HG02981 (cell line): ENCODE measurements around the gene ZNF296.

Experiments used
- ATAC-seq: cut with Tn5 transposase; IDR thresholded peaks from one replicate; pipeline ENCODE4 v1.9.1; 2021; ENCODE audit warnings: mild to moderate bottlenecking, moderate library complexity; ENCODE audit not compliant: unreplicated experiment

The ZNF296 gene

GRCh38 chr19:45032421-45032820 is 43.9 kb downstream of the ZNF296 start:
- ATAC-seq = no peak

GRCh38 chr19:45030825-45031224 is 45.5 kb downstream of the ZNF296 start:
- ATAC-seq = no peak

- ATAC-seq = no peak
Measured at GRCh38 chr19:45027371-45027770, 48.9 kb downstream of the ZNF296 start.

GRCh38 chr19:45025264-45025663 is 51.0 kb downstream of the ZNF296 start:
- ATAC-seq = no peak

- ATAC-seq = no peak
Measured at GRCh38 chr19:45023048-45023447, 53.2 kb downstream of the ZNF296 start.

GRCh38 chr19:45021971-45022370 is 54.3 kb downstream of the ZNF296 start:
- no peak for ATAC-seq
